Measurements from ENCODE around the gene FCER1G. TPM values are rescaled to one million over a fixed set of nuclear protein-coding genes. Genes with fewer than 3 reads are reported as not detected.
"Not testable (repeated sequence)": the region's sequence is repeated elsewhere in the genome, so short reads cannot be mapped to it uniquely, and the experiment has no call there.

The FCER1G gene
- total and polyA plus RNA-seq, 2 of the 4 experiments (the other 2 are of a cell fraction) = 0.44 TPM; not detected in 1

GRCh38 chr1:161255302-161255701, 40.2 kb downstream of the FCER1G start:
- ATAC-seq (ENCODE audit: low read depth); intact Hi-C loops (cut with micrococcal nuclease); H2AFZ ChIP-seq (replicated peaks; ENCODE audit: low read length, poor library complexity); H3K9ac ChIP-seq (ENCODE audit: low read depth, low read length); H2BK120ac ChIP-seq (ENCODE audit: low read depth, low read length); POLR2A ChIA-PET (ENCODE audit: unreplicated experiment); H3K18ac ChIP-seq (ENCODE audit: low read depth, low read length); H4K91ac ChIP-seq (ENCODE audit: insufficient read depth, low read depth, low read length); H2BK15ac ChIP-seq (ENCODE audit: low read depth, low read length); H3K36me3 ChIP-seq (ENCODE audit: control insufficient read depth, insufficient read depth, low read length); H3K56ac ChIP-seq (ENCODE audit: extremely low read depth, insufficient read depth, low read length); H3K4ac ChIP-seq (ENCODE audit: low read depth, low read length); H2AK9ac ChIP-seq (replicated peaks; ENCODE audit: low read depth, low read length, poor library complexity); H4K20me1 ChIP-seq (ENCODE audit: insufficient read depth, low read length); H3K14ac ChIP-seq (replicated peaks; ENCODE audit: low read depth, low read length); H2BK20ac ChIP-seq (ENCODE audit: low read depth, low read length); H3K27ac ChIP-seq (ENCODE audit: insufficient read depth, low read length); CTCF ChIA-PET; H3K79me1 ChIP-seq (ENCODE audit: low read depth in 1 of 2, low read length in 2 of 2); DNase-seq; H3K9me1 ChIP-seq (ENCODE audit: insufficient read depth, low read length); H4K5ac ChIP-seq (ENCODE audit: low read depth, low read length); H3K23ac ChIP-seq (ENCODE audit: low read depth, low read length); H4K8ac ChIP-seq (ENCODE audit: low read depth in 2 of 2, low read length in 2 of 2); H3K4me2 ChIP-seq (ENCODE audit: low read depth, low read length); H2AK5ac ChIP-seq (ENCODE audit: low read depth, low read length); in situ Hi-C loops (cut with MboI; ENCODE audit: low sequenced_read_pairs); H3K4me3 ChIP-seq (ENCODE audit: insufficient read depth, low read depth, low read length); H2BK5ac ChIP-seq (ENCODE audit: low read depth, low read length, poor library complexity, severe bottlenecking); BruUV-seq (replicated peaks); dilution Hi-C loops (cut with HindIII; ENCODE audit: low sequenced_read_pairs, unreplicated experiment); H3K4me1 ChIP-seq (ENCODE audit: control insufficient read depth, insufficient read depth, low read length): not testable (repeated sequence)
- Histone ChIP-seq H3K27me3 (ENCODE audit: control insufficient read depth, insufficient read depth, low read length) (peaks cover 25% of the 10 kb centered on the region), H3K9me3 (ENCODE audit: control insufficient read depth, insufficient read depth, low read length) (peaks cover 11% of the 10 kb centered on the region)
- no CpG with 5 or more reads among the region's 5 CpGs for WGBS, 2 experiments (ENCODE audit: extremely low coverage in 2 of 2, insufficient read length in 1 of 2)

- H2BK120ac ChIP-seq (ENCODE audit: low read depth, low read length); H2BK20ac ChIP-seq (ENCODE audit: low read depth, low read length); H3K4ac ChIP-seq (ENCODE audit: low read depth, low read length); H2BK15ac ChIP-seq (ENCODE audit: low read depth, low read length); H4K91ac ChIP-seq (ENCODE audit: insufficient read depth, low read depth, low read length); H3K9ac ChIP-seq (ENCODE audit: low read depth, low read length); H4K5ac ChIP-seq (ENCODE audit: low read depth, low read length); dilution Hi-C loops (cut with HindIII; ENCODE audit: low sequenced_read_pairs, unreplicated experiment); H3K4me3 ChIP-seq (ENCODE audit: insufficient read depth, low read depth, low read length); intact Hi-C loops (cut with micrococcal nuclease); H3K4me1 ChIP-seq (ENCODE audit: control insufficient read depth, insufficient read depth, low read length); H3K23ac ChIP-seq (ENCODE audit: low read depth, low read length); H3K18ac ChIP-seq (ENCODE audit: low read depth, low read length); ATAC-seq (ENCODE audit: low read depth); H3K27ac ChIP-seq (ENCODE audit: insufficient read depth, low read length); H2AK5ac ChIP-seq (ENCODE audit: low read depth, low read length); H3K36me3 ChIP-seq (ENCODE audit: control insufficient read depth, insufficient read depth, low read length); H2AFZ ChIP-seq (replicated peaks; ENCODE audit: low read length, poor library complexity); BruUV-seq (replicated peaks); H3K4me2 ChIP-seq (ENCODE audit: low read depth, low read length); H3K14ac ChIP-seq (replicated peaks; ENCODE audit: low read depth, low read length); DNase-seq; in situ Hi-C loops (cut with MboI; ENCODE audit: low sequenced_read_pairs); H2BK5ac ChIP-seq (ENCODE audit: low read depth, low read length, poor library complexity, severe bottlenecking); POLR2A ChIA-PET (ENCODE audit: unreplicated experiment); H2AK9ac ChIP-seq (replicated peaks; ENCODE audit: low read depth, low read length, poor library complexity); H3K56ac ChIP-seq (ENCODE audit: extremely low read depth, insufficient read depth, low read length); H4K20me1 ChIP-seq (ENCODE audit: insufficient read depth, low read length); H3K9me1 ChIP-seq (ENCODE audit: insufficient read depth, low read length); H4K8ac ChIP-seq (ENCODE audit: low read depth in 2 of 2, low read length in 2 of 2); H3K79me1 ChIP-seq (ENCODE audit: low read depth in 1 of 2, low read length in 2 of 2); CTCF ChIA-PET: not testable (repeated sequence)
- WGBS, 2 experiments (ENCODE audit: extremely low coverage in 2 of 2, insufficient read length in 1 of 2) = no CpG with 5 or more reads among the region's 4 CpGs
- Histone ChIP-seq H3K9me3 (ENCODE audit: control insufficient read depth, insufficient read depth, low read length) (peaks cover 11% of the 10 kb centered on the region), H3K27me3 (ENCODE audit: control insufficient read depth, insufficient read depth, low read length) (peaks cover 33% of the 10 kb centered on the region)
Observed at GRCh38 chr1:161255955-161256520, 40.9 kb downstream of the FCER1G start.

Data from IMR-90 (cell line).